Activated CD8-positive, alpha-beta memory T cell treated with anti-CD3 and anti-CD28 coated beads, Interleukin-2, amount 50 U/mL, for 24 hours (primary cell): Measurements from ENCODE around the gene DCDC2B.

Source experiments
- DNase-seq: peaks from one replicate; pipeline ENCODE4 v3.0.0-alpha.2; 2020; ENCODE audit errors: extremely low read depth

The DCDC2B gene

DNA sequence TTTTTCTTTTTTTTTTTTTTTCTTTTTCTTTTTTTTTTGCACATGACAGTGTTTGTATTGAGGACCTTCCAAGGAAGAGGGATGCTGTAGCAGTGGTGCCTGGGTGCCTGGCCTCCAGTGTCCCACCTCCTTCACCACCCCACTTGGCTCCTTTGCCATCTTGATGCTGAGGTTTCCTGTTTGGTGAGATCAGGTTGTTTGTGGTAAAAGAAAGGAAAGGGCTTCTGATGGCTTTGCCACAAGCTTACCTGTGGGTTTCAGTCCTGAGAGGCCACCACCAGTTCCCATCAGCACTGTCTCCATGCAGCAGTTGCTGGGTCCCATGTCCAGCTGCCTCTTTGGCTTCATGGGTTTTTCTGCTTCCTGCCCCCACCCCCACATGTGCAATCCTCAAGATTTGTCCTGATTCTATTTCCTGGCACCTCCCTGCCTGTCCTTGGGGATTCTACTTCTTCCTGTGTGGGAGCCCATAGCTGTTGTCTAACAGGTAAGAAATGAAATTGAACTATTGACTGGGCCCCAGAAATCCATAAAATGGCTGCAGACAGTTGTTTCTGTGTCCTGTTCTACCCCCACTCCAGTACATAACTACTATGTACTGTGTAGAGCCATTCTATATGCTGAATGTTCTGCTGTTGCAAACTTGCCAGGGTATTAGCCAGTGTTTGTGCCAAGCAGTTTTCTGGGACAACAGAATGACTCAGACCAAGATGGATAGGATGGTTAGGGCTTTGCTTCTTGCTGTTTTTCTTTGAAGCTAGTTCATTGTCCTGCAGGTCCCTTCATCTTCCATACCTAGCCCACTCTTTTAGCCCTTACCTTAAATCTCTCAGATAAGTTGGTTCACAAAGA lies 12.7 kb upstream of the DCDC2B start:
- DNase-seq, result no peak

DNA sequence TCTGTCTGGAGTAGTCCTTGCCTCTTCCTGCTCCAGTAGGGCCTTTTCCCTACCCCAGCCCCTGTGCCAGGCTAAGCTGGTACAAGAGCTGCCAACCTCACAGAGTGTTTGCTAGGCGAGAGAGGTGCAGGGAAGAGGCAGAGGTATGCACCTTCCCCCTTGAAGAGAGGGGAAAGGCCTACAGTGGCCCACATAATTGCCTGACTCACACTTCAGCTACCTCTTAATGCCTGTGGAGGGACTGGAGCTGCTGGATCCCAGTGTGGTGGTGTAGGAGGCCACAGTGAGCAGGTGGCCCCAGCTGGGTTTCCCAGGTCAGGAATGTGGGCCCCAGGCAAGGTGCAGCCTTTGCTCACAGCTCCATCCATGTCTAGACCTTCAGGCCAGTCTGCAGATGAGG lies 11.8 kb upstream of the DCDC2B start:
- no peak for DNase-seq

DNA sequence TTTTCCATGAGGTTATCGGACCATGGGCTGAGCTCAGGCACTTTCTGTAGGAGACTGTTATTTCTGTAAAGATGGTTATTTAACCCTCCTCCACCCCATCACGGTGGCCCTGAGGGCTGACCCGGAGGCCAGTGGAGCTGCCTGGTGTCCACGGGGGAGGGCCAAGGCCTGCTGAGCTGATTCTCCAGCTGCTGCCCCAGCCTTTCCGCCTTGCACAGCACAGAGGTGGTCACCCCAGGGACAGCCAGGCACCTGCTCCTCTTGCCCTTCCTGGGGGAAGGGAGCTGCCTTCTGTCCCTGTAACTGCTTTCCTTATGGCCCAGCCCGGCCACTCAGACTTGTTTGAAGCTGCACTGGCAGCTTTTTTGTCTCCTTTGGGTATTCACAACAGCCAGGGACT lies 11.1 kb upstream of the DCDC2B start:
- no peak for DNase-seq

DNA sequence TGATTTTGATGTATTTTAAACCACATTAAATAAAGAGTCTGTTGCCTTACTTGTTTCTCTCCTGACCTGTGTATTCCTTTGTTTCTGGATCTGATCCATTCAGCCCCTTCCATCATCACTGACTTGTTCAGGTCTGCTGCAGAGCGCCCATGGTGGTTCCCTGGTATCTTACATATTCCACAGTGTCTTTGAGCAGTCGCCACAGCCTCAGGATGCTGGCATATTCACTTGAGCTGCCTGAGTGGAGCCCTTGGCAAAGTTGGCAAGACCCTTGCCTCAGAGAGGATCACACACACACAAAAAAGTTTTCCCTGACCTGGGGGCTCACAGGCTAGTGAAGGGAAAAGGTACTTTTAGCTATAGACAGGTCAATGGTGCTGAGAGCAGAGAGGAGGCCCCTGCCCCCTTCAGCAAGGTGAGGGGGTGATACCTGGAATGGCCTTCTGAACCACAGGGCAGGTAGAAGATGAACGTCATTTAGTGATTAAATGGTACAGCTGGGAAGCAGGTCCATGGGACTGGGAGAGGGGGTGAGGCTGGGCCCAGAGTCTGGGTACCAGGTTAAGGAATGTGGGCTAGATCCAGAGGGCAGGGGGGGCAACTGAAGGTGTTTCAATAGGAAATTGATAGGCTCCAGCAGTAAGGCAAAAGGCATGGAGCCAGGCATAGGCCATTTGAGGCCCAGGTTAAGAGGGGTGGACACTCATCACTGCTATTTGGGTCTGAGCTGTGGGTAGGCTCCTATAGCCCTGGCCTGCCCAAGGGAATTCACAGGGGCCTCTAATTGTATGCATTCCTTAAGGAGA lies 10.4 kb upstream of the DCDC2B start:
- DNase-seq, result no peak

DNA sequence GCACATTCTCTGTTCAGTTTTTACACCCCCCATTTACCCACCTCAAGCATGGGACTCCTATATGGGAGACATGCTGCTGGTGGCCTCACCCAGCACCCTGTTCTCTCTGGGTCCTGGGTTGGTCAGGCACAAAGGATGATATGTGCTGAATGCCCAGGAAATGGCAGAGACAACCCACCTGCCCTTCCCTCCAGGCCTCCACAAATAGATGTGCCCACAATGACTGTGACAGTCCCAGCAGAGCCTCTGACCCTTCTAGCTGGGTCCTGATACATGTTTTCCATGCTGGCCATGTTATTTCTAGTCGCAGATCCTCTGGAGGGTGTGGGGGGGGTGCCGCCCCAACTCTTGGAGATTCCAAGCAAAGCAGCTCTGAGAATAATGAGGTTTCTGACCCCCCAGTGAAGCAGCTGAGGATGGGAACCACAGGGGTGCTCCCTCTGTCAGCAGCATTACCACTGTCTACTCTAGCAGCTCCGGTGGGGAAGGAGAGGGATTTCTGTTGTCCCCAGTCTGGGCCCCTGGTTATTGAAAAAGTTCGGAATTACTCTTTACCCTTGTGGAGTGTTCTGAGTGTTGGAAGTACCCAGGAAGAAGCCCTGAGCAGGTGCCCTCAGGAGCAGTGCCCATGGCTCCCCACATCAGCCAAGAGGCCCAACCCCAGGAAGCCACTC lies 9.7 kb upstream of the DCDC2B start:
- DNase-seq, result no peak

DNA sequence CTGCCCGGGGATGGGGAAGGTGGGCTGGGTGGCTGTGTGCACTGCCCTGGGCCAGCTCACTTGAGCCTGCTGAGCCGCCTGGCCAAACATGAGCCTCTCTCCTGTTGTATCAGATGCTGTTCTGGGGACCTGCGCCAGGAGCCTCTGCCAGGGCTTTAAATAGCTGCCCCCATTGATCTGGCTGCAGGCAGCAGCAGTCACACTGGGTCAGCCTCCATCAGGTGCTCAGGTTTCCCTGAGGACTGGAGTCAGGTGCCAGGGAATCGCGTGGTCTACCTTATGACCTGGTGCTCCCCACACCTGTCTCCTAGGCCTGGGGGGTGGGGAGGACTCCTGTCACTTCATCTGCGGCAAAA lies 9.2 kb upstream of the DCDC2B start:
- DNase-seq, result no peak

DNA sequence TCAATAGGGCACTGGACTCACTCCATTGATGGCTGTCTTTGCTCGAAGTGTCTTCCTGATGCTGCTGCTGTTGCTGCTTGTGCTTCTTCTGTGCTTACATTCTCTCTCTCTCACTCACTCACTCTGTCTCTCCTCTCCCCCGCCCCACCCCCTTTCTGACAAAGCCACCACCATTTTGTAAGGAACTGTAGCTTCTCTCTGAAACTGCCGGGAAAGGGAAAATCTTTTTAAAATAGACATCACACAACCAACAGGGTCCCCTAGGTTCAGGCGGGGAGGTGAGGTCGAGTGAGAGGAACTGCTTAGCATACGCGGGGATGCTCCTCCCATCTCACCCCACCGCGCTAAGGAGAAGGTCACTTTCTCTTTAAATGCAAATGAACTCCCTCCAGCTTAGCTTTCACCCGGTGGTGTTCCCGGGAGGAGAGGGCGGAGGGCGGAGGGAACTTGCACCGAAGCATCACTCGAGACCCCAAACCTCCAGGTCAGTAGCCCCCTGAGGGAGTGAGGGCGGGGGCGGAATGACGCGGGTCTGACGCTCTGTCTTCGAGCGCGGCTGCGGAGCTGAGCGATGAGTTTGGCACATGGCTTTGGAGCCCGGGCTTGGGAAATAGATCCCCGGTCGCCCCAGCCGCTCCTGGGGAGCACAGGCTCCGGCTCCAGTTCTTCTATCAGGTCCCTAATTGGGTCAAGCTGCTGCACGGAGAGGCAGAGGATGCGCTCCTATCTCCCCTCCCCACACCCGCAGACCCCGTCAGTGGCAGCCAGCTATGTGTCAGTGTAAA lies 8.5 kb upstream of the DCDC2B start, which contains the start of gene CCDC28B:
TSS of gene CCDC28B (plus strand) at position 370 of the 785 bp plus-strand sequence. CDS start 1,341 bp downstream, outside the sequence.
- DNase-seq, result no peak

DNA sequence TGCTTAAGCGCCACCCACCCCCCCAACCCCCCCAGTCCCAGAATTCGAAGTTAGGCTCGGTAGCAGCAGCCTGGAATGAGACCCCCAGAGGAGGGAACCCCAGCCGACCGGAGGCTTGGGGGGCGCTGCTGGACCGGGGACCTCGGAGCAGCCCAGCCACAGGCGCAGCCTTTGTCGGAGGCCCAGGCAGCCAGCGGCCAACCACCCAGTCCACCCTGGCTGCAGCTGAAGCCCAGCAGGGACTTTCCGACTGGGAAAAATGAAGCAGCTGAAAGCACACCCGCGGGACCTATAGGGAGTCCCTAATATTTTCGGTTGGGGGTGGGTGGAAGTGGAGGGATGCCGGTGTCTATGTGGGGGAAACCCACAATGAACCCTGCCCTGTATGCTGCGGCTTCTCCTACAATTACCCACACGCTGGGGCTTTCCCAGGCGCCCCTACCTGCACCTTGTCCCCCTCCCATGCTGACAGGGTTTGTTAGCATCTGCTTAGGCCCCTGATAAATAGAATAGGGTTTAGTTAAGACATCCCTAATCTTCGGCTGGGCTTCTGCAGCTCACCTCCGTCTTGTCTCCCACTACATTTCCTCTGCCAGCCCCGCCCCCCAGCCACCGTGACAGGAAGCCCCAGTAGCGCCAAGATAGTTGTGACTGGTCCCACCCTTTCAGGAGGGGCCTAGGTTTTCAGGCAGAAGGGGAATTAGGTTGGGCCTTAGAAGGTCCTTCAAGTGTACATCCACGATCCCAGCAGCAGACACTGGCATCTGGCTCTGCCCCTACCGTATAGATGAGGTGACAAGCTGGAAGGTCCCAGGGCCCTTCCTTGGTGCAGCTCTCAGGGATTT lies 7.7 kb upstream of the DCDC2B start:
- DNase-seq, result peak; percentile 59

DNA sequence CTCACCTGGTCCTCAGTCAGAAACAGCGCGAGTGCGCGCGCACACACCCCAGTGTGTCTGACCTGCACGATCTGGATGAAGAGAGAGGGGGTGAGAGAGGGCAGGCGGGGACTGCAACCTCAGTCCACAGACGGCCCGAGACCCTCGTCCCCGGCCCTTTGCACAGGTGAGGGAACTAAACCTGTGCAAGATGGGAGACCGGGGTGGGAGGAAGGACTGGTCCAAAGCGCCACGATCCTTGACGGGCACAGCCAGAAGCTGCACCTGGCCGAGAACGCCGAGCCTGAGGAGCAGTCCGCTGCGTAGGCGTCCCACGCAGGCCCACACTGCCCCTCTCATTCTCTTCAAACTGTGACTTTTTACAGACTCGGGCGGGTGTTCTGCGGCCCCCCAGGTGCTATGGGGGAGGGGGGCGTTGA lies 3.9 kb upstream of the DCDC2B start:
- DNase-seq, result no peak

DNA sequence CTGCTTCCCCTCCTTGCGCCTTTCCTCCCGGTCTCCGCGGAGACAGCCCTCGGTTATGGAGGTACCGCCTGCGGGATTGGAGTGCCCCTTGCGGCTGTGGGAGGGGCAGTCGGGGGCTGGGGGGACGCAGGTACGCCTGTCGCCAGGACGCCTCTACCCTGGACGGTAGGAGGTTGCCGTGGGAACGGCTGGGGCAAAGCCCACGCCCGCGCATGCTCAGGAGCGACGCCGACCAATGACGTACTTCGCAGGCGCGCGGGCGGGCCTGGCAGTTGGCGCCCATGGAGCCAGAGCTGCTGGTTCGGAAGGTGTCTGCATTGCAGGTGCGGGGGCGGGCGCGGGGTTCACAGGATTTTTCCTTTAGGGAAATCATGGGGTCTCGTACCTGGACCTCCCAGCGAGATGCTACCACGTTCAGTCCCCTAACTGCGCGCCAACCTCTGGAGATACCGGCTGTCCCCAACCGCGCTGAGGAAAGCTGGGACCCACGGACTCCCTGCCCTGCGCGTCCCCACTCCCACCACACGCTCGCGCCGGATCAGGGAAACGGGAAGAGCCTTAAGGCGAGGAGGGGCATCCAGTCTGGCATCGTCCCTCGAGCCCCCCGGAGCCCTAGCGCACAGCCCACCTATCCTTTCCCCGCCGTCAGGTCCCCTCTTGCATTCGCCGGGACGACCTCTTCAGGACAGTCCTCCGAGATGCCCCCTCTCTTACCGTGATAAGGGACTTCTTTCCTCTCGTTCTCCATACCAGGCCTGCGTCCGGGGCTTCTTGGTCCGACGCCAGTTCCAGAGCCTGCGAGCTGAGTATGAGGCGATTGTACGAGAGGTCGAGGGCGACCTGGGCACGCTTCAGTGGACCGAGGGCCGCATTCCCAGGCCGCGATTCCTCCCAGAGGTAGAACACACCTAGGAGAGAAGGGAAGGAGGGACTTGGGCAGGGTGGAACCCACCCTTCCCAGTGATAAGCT lies 3.2 kb upstream of the DCDC2B start, which contains the start of gene IQCC:
TSS of gene IQCC (plus strand) at position 271 of the 970 bp plus-strand sequence. CDS start at position 282, 11 bp downstream.
- peak; percentile 63 for DNase-seq

DNA sequence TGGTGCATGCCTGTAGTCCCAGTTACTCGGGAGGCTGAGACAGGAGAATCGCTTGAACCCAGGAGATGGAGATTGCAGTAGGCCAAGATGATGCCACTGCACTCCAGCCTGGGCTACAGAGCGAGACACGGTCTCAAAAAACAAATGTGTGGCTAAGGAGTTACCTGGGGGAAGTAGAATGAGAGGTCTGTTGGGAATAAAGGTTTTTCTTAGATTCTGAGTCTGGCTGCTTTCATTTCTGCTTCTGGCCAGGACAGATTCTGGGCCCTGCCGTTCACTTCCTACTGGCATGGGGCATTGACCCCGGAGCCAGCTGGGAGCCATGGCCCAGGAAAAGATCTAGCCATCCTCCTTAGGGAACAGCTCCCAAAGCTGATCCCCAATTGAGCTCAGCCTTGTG lies 420 bp upstream of the DCDC2B start:
- DNase-seq, result no peak

DNA sequence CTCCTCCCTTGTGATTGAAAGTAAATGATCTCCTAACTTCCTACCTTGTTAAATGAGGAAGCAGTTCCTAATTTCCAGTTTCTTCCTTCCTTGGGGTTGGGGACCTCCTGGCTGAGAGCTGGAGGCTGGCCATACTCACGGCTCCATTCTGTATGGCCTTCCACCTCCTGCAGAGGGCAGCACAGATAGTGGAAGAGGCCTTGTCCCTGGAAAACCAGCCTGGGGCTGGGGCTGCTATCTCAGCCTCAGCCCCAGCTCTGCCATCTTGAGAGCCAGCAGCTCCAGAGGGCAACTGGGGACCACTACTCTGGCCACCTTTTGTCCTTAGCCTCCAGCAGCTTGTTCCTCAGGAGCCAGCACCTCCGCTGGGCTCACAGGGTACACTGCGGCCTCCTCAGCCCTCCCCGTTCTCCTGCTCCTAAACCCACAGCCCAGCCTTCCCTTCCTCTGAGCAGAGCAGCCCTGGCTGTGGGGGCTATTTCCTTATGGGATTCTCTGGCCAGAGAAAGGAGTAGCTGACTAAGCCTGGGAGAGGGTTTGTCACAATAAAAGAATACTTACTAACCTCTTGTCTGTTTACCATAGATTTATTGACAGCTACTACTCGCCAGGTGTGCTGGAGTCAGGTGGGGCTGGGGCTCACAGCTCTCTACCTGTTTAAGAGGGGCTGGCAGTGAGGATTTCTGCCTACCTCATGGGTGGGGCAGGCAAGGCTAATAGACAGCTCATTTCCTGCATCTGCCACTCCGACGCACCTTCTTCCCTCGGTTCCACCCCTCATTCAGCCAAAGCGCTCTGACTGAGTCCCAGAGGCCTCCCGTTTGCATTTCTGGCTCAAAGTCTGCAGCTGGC lies 7.0 kb downstream of the DCDC2B start:
- DNase-seq, result no peak

DNA sequence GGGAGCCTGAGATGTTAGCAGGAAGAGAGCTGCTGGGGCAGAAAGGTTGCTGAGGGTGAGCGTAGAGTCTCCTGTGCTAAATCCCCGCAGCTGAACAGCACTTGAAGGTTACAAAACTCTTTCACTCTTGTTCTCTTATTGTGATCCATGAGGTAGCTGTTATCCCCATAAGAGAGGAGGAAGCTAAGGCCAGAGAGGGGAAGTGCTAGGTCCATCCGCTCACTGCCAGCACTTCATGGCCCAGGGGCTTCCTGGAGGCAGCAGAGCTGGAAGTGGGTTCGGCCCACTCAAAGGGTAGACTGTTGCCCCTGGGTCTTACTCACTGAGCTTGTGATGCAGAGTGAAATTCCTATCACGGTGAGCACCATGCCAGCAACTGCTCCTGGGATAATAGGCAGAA lies 7.7 kb downstream of the DCDC2B start:
- no peak for DNase-seq

DNA sequence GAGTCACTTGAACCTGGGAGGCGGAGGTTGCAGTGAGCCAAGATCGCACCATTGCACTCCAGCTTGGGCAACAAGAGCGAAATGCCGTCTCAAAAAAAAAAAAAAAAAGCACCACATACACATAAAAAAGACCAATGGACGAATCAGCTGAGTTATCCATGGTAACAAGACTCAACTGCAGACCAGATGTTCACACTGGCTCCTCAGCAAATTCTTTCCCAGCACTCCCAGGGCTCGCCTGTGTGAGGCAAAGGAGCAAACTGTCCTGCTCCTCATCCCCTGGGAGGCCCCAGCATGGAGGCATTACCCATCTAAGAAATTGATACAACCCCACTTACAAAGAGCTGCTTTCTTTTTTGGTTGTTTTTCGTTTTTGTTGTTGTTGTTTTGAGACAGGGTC lies 10.1 kb downstream of the DCDC2B start:
- no peak for DNase-seq

DNA sequence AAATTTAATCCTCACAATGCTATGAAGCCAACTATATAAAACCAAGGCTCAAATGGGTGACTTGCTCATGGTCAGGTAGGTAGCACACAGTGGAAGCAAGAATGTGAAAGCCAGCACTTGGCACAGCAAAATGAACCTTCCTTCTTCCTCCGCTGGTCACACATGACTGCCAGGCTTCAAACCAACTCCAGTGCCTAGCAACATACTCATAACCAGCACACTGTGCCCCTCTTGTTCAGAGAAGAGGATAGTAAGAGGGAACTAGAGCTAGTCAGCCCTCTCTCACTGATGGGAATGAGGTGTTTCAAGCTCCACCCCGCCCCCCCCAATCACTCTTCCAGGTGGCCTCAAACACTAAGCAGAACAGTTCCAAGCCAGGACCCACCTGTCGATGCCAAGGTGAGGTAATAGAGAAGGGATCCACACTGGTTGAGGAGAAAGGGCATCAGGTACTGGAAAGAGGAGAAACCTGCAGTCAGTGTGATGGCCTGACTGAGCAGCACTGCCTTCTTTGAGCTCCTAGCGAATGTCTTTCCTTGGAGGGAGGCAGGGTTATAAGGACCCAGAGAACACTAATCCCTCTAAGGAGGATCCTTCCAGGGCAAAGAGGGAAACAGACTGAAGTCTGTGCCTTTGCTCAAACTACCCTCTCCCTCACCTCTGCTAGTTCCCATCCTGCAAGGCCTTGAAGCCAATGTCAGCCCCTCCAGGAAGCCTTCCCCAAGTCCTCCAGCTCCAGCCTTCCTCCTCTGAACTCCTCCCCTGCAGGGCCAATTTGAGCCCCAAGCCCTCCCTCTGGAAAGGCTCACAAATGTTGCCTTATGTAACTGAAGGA lies 12.1 kb downstream of the DCDC2B start:
- DNase-seq, result no peak

DNA sequence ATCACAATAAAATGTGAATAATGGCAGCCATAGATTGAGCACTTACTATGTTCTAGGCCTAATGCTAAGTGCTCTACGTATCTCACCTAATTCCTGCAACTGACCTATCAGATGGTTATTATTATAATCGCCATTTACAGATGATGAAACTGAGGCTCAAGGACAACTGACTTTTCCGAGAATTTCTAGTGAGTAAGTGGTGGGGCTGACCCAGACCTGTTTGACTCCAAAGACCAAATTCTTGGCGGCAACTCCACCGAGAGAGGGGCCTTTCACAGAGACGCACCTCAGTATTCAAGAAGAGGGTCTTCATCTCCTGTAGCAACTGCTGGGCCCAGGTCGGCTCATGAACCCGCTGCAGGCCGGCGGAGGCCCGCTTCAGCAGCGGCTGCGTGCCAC lies 12.7 kb downstream of the DCDC2B start:
- no peak for DNase-seq

DNA sequence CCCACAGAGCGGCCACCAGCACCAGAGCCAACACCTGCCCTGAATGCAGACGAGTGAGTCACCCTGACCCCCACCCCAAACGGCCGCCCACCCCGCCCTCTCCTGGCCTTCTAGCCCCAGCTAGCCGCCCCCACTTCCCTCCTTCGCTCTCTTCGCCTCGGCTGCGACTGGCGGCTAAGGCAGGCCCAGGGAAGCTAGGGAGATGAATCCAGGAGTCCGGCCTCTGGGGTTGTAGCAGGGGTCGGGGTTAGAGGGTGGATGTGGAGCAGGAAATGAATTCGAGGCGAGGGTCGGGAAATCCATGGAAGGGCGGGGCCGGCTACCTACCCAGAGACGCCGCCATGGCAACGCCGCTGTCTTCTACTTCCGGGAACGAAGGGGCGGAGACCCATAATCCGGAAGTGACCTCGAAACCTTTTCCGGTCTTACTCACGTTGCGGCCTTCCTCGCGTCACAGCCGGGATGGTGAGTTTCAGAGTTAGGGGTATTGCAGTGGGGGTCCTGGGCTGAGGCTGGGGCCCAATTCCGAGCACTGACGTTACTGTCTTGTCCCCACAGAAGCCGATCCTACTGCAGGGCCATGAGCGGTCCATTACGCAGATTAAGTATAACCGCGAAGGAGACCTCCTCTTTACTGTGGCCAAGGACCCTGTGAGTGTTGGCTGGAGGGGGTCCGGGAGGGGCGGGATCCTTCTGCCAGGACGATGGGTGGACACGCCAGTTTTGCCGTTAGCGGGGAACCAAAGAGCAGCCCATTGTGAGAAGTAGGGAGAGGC lies 13.3 kb downstream of the DCDC2B start, which contains the start of the genes EIF3I and TMEM234:
TSS of gene EIF3I (plus strand) at position 428 of the 776 bp plus-strand sequence. CDS start at position 463, 35 bp downstream.
TSS of gene TMEM234 (minus strand) at position 374 of the 776 bp plus-strand sequence. CDS start at position 343, 31 bp downstream.
- DNase-seq, result peak; percentile 82
